ENCODE data around the gene SULT2B1.

Gene SULT2B1

DNA sequence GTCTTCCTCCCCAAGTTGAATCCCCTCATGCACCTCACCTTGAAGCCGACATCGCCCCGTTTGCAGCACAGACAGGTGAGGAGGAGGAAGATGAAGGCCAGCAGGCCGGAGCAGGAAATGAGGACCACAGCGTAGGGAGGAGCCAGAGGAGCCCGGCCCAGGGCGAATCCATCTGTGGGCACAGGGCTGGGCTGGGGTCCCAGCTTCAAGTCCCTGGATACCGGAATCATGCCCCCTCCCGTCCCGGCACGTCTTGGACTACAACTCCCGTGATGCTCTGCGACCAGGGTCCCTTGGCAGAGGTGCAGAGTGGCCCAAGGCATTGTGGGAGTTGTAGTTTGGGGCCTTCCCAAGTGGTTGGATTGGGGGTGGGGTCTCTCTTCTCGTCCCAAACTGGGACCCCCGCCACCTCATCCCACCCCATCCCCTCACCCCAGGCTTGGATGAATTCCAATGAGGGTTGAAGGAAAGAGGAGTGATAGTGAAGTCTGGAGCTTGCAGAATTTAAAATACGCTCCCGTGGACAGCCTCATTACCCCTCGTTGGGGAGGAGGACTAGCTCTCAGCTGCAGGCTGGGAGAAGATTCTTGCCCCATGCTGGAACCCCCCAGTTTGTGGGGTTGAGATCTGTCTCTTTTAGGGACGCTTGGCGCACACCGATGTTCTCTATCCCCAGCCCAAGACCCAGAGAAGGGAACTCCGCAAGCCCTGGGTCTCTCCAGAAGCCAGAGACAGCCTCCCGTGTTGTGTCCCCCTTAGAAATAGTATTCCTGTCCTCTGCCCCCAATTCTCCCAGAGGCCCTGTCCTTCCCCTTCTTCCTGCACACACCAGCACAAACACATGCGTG, 41.3 kb upstream of the SULT2B1 start:
- TF ChIP-seq, protein P1, sequence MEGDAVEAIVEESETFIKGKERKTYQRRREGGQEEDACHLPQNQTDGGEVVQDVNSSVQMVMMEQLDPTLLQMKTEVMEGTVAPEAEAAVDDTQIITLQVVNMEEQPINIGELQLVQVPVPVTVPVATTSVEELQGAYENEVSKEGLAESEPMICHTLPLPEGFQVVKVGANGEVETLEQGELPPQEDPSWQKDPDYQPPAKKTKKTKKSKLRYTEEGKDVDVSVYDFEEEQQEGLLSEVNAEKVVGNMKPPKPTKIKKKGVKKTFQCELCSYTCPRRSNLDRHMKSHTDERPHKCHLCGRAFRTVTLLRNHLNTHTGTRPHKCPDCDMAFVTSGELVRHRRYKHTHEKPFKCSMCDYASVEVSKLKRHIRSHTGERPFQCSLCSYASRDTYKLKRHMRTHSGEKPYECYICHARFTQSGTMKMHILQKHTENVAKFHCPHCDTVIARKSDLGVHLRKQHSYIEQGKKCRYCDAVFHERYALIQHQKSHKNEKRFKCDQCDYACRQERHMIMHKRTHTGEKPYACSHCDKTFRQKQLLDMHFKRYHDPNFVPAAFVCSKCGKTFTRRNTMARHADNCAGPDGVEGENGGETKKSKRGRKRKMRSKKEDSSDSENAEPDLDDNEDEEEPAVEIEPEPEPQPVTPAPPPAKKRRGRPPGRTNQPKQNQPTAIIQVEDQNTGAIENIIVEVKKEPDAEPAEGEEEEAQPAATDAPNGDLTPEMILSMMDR (IDR thresholded peaks at IDR 0.05; ENCODE audit: insufficient read depth, missing control alignments), result no peak
- DNase-seq (ENCODE audit: insufficient read length, low spot score) (no peak), FAIRE-seq (no peak)

DNA sequence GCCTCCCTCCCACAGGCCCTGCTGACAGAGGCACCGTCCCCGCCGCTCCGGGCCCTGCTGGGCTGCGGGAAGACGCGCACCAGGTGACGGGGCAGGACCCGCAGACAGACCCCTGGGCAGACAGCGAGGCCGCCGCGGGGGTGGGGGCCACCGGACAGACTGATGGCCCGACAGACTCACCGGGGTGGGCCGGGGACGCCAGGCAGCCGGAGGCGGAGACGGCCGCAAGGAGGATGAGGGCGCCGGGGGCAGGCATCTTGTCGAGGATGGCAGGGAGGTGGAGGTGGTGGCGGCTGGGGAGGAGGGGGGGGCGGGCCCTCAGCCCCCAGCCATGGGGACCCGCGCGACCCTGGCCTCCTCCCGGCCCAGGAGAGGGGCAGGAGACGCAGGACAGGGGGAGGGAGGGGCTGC, 40.6 kb upstream of the SULT2B1 start:
- TF ChIP-seq, protein P1 (IDR thresholded peaks at IDR 0.05; ENCODE audit: insufficient read depth, missing control alignments), result no peak
- DNase-seq (ENCODE audit: insufficient read length, low spot score), result no peak
- no peak for FAIRE-seq

DNA sequence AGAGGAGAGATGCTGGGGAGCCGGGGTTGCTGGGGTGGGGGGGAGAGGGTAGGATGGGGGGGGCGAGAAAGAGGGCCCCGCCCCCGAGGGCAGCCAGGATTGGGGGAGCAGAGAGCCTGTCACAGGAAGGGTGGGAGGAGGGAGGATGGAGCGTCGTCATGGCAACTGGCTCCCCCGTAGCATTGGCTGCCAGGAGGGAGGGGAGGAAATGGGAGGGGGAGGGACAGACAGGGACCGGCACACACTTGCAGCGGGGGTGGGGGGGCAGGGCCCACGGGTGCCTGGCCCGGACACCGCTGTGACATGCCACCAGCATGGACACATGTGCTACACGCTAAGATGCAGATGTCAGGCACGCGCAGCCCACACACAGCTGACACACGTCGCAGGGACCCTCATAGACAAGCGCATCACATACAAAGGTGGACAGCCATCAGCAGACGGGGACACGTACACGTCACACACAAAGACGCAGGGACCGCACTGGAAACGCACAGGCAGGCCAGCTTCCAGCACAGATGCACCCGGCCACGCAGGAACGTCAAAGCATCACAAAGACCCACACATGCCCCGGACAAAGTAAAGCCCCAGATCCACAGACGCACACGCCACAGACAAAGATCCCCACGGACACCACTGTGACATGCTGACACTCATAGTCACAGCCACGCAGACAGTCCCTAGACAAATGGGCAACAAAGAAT, 40.0 kb upstream of the SULT2B1 start, which contains the start of gene LMTK3:
LMTK3 (minus strand) TSS at position 36 of the 704 bp plus-strand sequence. CDS start 259 bp downstream, outside the sequence.
- no peak for FAIRE-seq
- TF ChIP-seq, protein P1 (IDR thresholded peaks at IDR 0.05; ENCODE audit: insufficient read depth, missing control alignments), result no peak
- DNase-seq (ENCODE audit: insufficient read length, low spot score), result peak; percentile 89

DNA sequence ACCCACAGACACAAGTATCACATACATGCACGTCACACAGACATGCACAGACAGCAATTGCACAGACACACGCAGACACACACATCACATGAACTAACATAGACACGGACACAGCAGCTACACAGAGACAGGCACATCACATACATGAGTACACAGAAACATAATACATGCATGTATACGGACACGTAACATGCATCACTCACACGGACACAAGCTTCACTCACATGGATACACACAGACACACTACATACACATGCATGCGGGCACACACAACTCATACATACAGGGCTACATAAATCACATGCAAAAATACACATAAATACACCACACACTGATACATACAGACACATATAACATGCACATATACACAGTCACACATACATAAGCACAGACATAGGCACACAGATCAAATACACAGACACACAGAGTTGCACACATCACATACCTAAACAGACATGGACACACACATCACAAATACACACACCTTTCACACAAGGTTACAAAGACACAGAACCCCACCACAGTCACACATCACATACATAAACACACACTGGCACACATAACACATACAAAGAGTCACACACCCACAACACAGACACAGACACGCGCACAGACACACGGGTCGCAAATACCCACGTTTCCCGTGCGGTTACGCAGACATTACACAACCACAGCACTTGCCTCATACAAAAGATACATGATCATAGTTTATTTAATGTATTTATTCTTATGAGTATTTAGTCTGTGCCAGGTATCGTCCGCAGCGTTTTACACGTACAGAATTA, 39.3 kb upstream of the SULT2B1 start:
- TF ChIP-seq, protein P1 (IDR thresholded peaks at IDR 0.05; ENCODE audit: insufficient read depth, missing control alignments), result no peak
- peak; percentile 16 for FAIRE-seq
- DNase-seq (ENCODE audit: insufficient read length, low spot score), result no peak

DNA sequence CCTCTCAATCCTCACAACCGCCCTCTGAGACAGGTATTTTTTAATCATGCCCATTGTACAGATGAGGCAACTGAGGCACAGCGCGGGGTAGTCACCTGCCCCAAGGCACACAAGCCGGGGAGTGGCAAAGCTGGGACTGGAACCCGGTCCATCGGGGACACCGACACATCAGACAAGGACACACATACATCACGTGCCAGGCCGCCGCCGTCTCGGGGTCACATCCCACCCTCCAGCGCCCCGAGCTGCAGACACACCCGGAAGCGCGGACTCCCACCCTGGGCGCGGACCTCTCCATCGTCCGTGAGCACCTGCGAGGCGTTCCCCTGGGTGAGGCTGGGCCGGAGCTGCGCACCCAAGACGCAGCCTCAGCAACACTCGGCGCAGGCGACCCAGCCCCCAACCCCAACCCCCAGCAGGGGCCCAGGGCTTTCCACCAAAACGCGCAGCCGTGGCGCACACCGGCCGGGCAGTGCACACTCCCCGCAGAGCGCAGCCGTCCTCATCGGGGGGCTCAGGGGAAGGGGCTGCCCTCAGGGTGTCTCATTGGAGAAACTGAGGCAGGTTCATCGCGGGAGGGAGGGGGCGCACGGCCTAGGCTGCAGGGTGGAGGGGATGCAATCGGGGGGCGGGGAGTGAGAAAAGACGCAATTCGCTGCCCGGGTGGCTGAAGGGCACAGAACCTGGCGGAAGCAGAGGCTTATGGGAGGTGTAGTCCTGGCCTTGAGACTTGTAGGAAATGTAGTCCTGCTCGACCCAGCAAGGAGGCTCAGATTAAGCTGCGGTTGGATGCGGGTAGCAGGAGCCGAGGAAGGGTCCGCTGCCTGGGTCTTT, 38.5 kb upstream of the SULT2B1 start:
- DNase-seq (ENCODE audit: insufficient read length, low spot score), result peak; percentile 78
- TF ChIP-seq, protein P1 (IDR thresholded peaks at IDR 0.05; ENCODE audit: insufficient read depth, missing control alignments), result no peak
- no peak for FAIRE-seq

DNA sequence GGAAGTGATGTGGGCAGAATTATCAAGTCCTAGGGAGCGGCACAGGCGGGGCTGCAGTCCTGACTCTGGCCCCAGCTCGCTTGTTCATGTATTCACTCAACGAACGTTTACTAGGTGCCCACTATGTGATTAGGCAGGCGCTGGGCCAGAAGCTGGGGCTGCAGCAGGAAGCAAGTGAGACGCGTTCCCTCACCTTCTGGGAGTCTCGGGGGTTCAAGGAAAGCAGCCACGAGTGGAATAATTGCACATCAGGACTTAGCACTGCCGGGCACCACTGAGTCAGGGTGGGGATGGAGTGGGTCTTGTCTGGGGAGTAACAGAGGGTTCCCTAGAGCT, 37.9 kb upstream of the SULT2B1 start:
- DNase-seq (ENCODE audit: insufficient read length, low spot score) (no peak), FAIRE-seq (no peak)
- TF ChIP-seq, protein P1 (IDR thresholded peaks at IDR 0.05; ENCODE audit: insufficient read depth, missing control alignments), result no peak

Data from D721Med (cell line).